Epithelial cell of esophagus (primary cell): ENCODE measurements around the gene GAP43.
"Not testable (repeated sequence)": the region's sequence is repeated elsewhere in the genome, so short reads cannot be mapped to it uniquely, and the experiment has no call there.

ENCODE experiments used
- DNase-seq: peaks from one replicate; pipeline ENCODE4 v3.0.0; 2010; ENCODE audit warnings: low read depth
- H3K4me3 ChIP-seq: 2 replicates; pipeline ENCODE4 v1.5.1; 2011; ENCODE audit warnings: mild to moderate bottlenecking, low read length, control low read depth
- CTCF ChIP-seq: IDR thresholded peaks from 2 replicates; pipeline ENCODE4 v1.5.1; 2011; ENCODE audit warnings: low read depth, mild to moderate bottlenecking, low read length, control low read depth, inconsistent platforms; ENCODE audit not compliant: insufficient read depth; ENCODE audit errors: missing control alignments

Gene GAP43

GRCh38 chr3:115713284-115713683, 90.0 kb downstream of the GAP43 start:
- TF ChIP-seq CTCF = no peak
- no peak for DNase-seq
- H3K4me3 ChIP-seq = no peak overlapping the region

GRCh38 chr3:115715241-115715745, 92.0 kb downstream of the GAP43 start:
- no peak for TF ChIP-seq CTCF
- H3K4me3 ChIP-seq = no peak overlapping the region
- DNase-seq = no peak

GRCh38 chr3:115720983-115721382, 97.7 kb downstream of the GAP43 start:
- TF ChIP-seq CTCF = no peak
- no peak overlapping the region for H3K4me3 ChIP-seq
- DNase-seq = no peak

GRCh38 chr3:115725800-115726199, 102.5 kb downstream of the GAP43 start:
- no peak for TF ChIP-seq CTCF
- H3K4me3 ChIP-seq = no peak overlapping the region
- DNase-seq = no peak

GRCh38 chr3:115727135-115727534, 103.8 kb downstream of the GAP43 start:
- no peak for TF ChIP-seq CTCF
- DNase-seq = no peak
- no peak overlapping the region for H3K4me3 ChIP-seq

- DNase-seq = no peak
- no peak overlapping the region for H3K4me3 ChIP-seq
- TF ChIP-seq CTCF = no peak
Measured at GRCh38 chr3:115728013-115728412, 104.7 kb downstream of the GAP43 start.

- DNase-seq, H3K4me3 ChIP-seq: not testable (repeated sequence)
Measured at GRCh38 chr3:115736341-115736740, 113.0 kb downstream of the GAP43 start.
